HG02852 (cell line): Measurements from ENCODE around the gene PDPK1.
A peak's percentile ranks its signal among the peaks of the same experiment; 100 is the strongest.

Experiments used
- ATAC-seq: cut with Tn5 transposase; IDR thresholded peaks from one replicate; pipeline ENCODE4 v1.9.1; 2021; ENCODE audit warnings: mild to moderate bottlenecking, moderate library complexity; ENCODE audit not compliant: unreplicated experiment

Gene PDPK1

GRCh38 chr16:2507052-2507659, 30.7 kb upstream of the PDPK1 start:
- peak; percentile 61 for ATAC-seq

GRCh38 chr16:2507665-2508064, 30.2 kb upstream of the PDPK1 start:
- no peak for ATAC-seq

- ATAC-seq = no peak
Observed at GRCh38 chr16:2508722-2509400, 29.0 kb upstream of the PDPK1 start.

GRCh38 chr16:2511128-2511800, 26.6 kb upstream of the PDPK1 start:
- ATAC-seq = no peak

GRCh38 chr16:2511996-2512734, 25.7 kb upstream of the PDPK1 start:
- no peak for ATAC-seq

- ATAC-seq = no peak
Observed at GRCh38 chr16:2512735-2513404, 25.0 kb upstream of the PDPK1 start.

- peak; percentile 75 for ATAC-seq
Observed at GRCh38 chr16:2513405-2514332, 24.2 kb upstream of the PDPK1 start, which contains the start of gene ATP6V0C. Gene ATP6V0C, plus strand, starts transcription at chr16:2513952. Its CDS starts 152 bp downstream, at chr16:2514104.

GRCh38 chr16:2514333-2515179, 23.3 kb upstream of the PDPK1 start:
- no peak for ATAC-seq

GRCh38 chr16:2515180-2515851, 22.5 kb upstream of the PDPK1 start:
- ATAC-seq = no peak

GRCh38 chr16:2516391-2517240, 21.2 kb upstream of the PDPK1 start:
- ATAC-seq = no peak

- ATAC-seq = no peak
Observed at GRCh38 chr16:2517954-2518605, 19.7 kb upstream of the PDPK1 start.

- ATAC-seq = no peak
Observed at GRCh38 chr16:2518823-2519710, 18.8 kb upstream of the PDPK1 start.

GRCh38 chr16:2519711-2520080, 18.1 kb upstream of the PDPK1 start:
- ATAC-seq = no peak

GRCh38 chr16:2520097-2520783, 17.6 kb upstream of the PDPK1 start, which contains the start of gene AMDHD2:
Gene AMDHD2, plus strand, starts transcription at chr16:2520371. Its CDS starts 88 bp downstream, at chr16:2520459.
- no peak for ATAC-seq
